Neural progenitor cell (in vitro differentiated cells): Measurements from ENCODE around the gene POLE4.

Experiments
- EZH2 ChIP-seq: fragments of 200-600 bp; sonication (generic); IDR thresholded peaks from 2 replicates; pipeline ENCODE4 v1.6.1; 2017; ENCODE audit warnings: antibody characterized with exemption, mild to moderate bottlenecking, moderate library complexity
- EZH2phosphoT487 ChIP-seq: fragments of 200-600 bp; sonication (generic); IDR thresholded peaks from 2 replicates; pipeline ENCODE4 v1.6.1; 2017; ENCODE audit warnings: antibody characterized with exemption
- TF ChIP-seq, protein P1 (sequence below): fragments of 200-600 bp; sonication (generic); IDR thresholded peaks from 2 replicates; pipeline ENCODE4 v1.5.1; 2017; ENCODE audit warnings: antibody characterized with exemption, mild to moderate bottlenecking

- TF ChIP-seq, protein P1, sequence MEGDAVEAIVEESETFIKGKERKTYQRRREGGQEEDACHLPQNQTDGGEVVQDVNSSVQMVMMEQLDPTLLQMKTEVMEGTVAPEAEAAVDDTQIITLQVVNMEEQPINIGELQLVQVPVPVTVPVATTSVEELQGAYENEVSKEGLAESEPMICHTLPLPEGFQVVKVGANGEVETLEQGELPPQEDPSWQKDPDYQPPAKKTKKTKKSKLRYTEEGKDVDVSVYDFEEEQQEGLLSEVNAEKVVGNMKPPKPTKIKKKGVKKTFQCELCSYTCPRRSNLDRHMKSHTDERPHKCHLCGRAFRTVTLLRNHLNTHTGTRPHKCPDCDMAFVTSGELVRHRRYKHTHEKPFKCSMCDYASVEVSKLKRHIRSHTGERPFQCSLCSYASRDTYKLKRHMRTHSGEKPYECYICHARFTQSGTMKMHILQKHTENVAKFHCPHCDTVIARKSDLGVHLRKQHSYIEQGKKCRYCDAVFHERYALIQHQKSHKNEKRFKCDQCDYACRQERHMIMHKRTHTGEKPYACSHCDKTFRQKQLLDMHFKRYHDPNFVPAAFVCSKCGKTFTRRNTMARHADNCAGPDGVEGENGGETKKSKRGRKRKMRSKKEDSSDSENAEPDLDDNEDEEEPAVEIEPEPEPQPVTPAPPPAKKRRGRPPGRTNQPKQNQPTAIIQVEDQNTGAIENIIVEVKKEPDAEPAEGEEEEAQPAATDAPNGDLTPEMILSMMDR, result no peak
- TF ChIP-seq EZH2phosphoT487 (no peak), EZH2 (no peak)
Measured at GRCh38 chr2:75003276-75003675, 44.8 kb downstream of the POLE4 start.
